ENCODE measurements around the gene SLC6A17.

The SLC6A17 gene

GRCh38 chr1:110249256-110249655, 99.0 kb downstream of the SLC6A17 start:
- TF ChIP-seq GATA2 (IDR thresholded peaks at IDR 0.05; ENCODE audit: low read depth, low read length) (no peak), GATA3 (IDR thresholded peaks at IDR 0.05; ENCODE audit: low read depth, low read length) (no peak)

- TF ChIP-seq GATA2 (IDR thresholded peaks at IDR 0.05; ENCODE audit: low read depth, low read length) (no peak), GATA3 (IDR thresholded peaks at IDR 0.05; ENCODE audit: low read depth, low read length) (no peak)
These were observed 99.7 kb downstream of the SLC6A17 start for GRCh38 chr1:110250008-110250407.

DNA sequence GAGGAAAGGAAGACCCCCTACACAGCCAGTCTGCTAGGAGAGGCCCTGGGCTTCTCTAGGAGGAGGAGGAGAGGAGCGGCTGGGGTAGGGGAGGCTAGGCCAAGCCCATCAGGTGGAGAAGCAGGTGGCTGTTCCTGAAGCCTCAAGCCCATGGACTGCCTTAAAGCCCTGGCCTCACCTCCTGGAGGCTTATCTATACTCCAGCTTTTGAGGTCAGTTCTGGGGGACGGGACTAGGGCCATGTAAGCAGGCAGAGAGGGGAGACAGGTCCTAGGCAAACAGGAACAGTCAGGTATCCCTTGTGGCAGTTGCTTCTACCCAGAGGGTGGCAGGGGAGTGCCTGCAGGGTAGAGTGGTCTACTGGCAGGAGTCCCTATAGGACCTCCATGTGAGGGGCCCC, 100.5 kb downstream of the SLC6A17 start:
- TF ChIP-seq GATA2 (IDR thresholded peaks at IDR 0.05; ENCODE audit: low read depth, low read length) (no peak), GATA3 (IDR thresholded peaks at IDR 0.05; ENCODE audit: low read depth, low read length) (no peak)
